PC-3 (cell line): ENCODE data around the gene C10orf95. TPM values are rescaled to one million over a fixed set of nuclear protein-coding genes. Genes with fewer than 3 reads are reported as not detected.

Experiments used
- ATAC-seq: fragments of 200-7000 bp; cut with Tn5 transposase; 2 replicates; pipeline ENCODE4 v1.9.1; 2020; ENCODE audit warnings: mild to moderate bottlenecking, moderate library complexity
- BruUV-seq: library from RNA; stranded (reverse); fragments of 400-500 nt; replicated peaks from 2 replicates; lab custom pipeline; 2021; lab: Mats Ljungman, UMichigan
- CTCF ChIA-PET: fragments of 300-600 bp; sonication (Branson Sonifier 250); formaldehyde crosslinking; loops from one replicate; lab custom pipeline; 2022; ENCODE audit warnings: antibody characterized with exemption; lab: Charles Lee
- POLR2A ChIA-PET: fragments of 300-600 bp; sonication (Branson Sonifier 250); formaldehyde crosslinking; loops from one replicate; lab custom pipeline; 2022; ENCODE audit warnings: antibody characterized with exemption; ENCODE audit not compliant: unreplicated experiment; lab: Charles Lee
- DNase-seq: peaks from one replicate; pipeline ENCODE4 v3.0.0-alpha.2; 2015
- H2AFZ ChIP-seq: fragments of 300-600 bp; sonication (generic); 2 replicates; pipeline ENCODE4 v1.6.0; 2016; ENCODE audit warnings: antibody characterized with exemption, low read length
- H3F3A ChIP-seq: fragments of 300-600 bp; sonication (generic); one replicate; pipeline ENCODE4 v1.6.0; 2017; ENCODE audit warnings: antibody characterized with exemption, low read length, control low read depth, mild to moderate bottlenecking; ENCODE audit not compliant: unreplicated experiment
- H3K27ac ChIP-seq: fragments of 300-600 bp; sonication (generic); 2 replicates; pipeline ENCODE4 v1.5.1; 2016; ENCODE audit warnings: mild to moderate bottlenecking, low read length
- H3K27me3 ChIP-seq: fragments of 300-600 bp; sonication (generic); 2 replicates; pipeline ENCODE4 v1.6.1; 2016; ENCODE audit warnings: low read length, mixed read lengths
- H3K36me3 ChIP-seq: fragments of 300-600 bp; sonication (generic); 2 replicates; pipeline ENCODE4 v1.6.1; 2016; ENCODE audit warnings: low read depth, mixed run types, low read length, mixed read lengths
- H3K4me1 ChIP-seq: fragments of 300-600 bp; sonication (generic); 2 replicates; pipeline ENCODE4 v1.5.1; 2016; ENCODE audit warnings: low read length; ENCODE audit not compliant: insufficient read depth
- H3K4me2 ChIP-seq: fragments of 300-600 bp; sonication (generic); 2 replicates; pipeline ENCODE4 v1.6.0; 2016; ENCODE audit warnings: low read length
- H3K4me3 ChIP-seq: fragments of 300-600 bp; sonication (generic); 2 replicates; pipeline ENCODE4 v1.5.1; 2016; ENCODE audit warnings: mild to moderate bottlenecking, low read length, mixed read lengths
- H3K79me2 ChIP-seq: fragments of 300-600 bp; sonication (generic); 2 replicates; pipeline ENCODE4 v1.6.1; 2017; ENCODE audit warnings: low read length, mixed read lengths
- H3K9ac ChIP-seq: fragments of 300-600 bp; sonication (generic); 2 replicates; pipeline ENCODE4 v1.6.0; 2016; ENCODE audit warnings: mild to moderate bottlenecking, low read length
- H3K9me2 ChIP-seq: fragments of 300-600 bp; sonication (generic); replicated peaks from 2 replicates; pipeline ENCODE4 v1.6.1; 2016; ENCODE audit warnings: mixed run types, low read length, mixed read lengths
- H3K9me3 ChIP-seq: fragments of 300-600 bp; sonication (generic); 2 replicates; pipeline ENCODE4 v1.6.1; 2016; ENCODE audit warnings: low read length, mixed read lengths
- H4K20me1 ChIP-seq: fragments of 300-600 bp; sonication (generic); 2 replicates; pipeline ENCODE4 v1.6.1; 2016; ENCODE audit warnings: low read length, mixed read lengths
- CTCF ChIP-seq: fragments of 300-600 bp; sonication (generic); conservative IDR thresholded peaks from 2 replicates; pipeline ENCODE4 v1.5.1; 2017; ENCODE audit warnings: antibody characterized with exemption, low read depth, mild to moderate bottlenecking, low read length
- EZH2 ChIP-seq: fragments of 300-600 bp; sonication (generic); IDR thresholded peaks from one replicate; pipeline ENCODE4 v1.6.1; 2017; ENCODE audit warnings: antibody characterized with exemption, mild to moderate bottlenecking, low read length; ENCODE audit not compliant: unreplicated experiment
- EZH2phosphoT487 ChIP-seq: fragments of 300-600 bp; sonication (generic); IDR thresholded peaks from 2 replicates; pipeline ENCODE4 v1.6.1; 2018; ENCODE audit warnings: mild to moderate bottlenecking, antibody characterized with exemption, low read length, borderline replicate concordance
- intact Hi-C: fragments of 100-400 bp; cut with micrococcal nuclease; formaldehyde crosslinking; loops from 2 replicates; pipeline ENCODE4 v1.9.0; 2023
- total RNA-seq: library from RNA; depleted of rRNA; stranded (reverse); fragments of >200 nt; gene quantifications from 2 replicates; pipeline ENCODE4 v1.2.3, GENCODE V29; 2014

The C10orf95 gene
- total RNA-seq, 1 experiment from 2014 or later: 1.9 TPM

- Histone ChIP-seq H3F3A (no peaks in the 10 kb centered on the region), H3K9me2 (no peaks in the 10 kb centered on the region), H3K4me2 (no peak overlapping the region), H3K27ac (no peak overlapping the region), H4K20me1 (no peaks in the 10 kb centered on the region), H3K9ac (no peak overlapping the region), H2AFZ (no peak overlapping the region), H3K4me3 (no peak overlapping the region), H3K4me1 (no peaks in the 10 kb centered on the region), H3K79me2 (no peaks in the 10 kb centered on the region), H3K9me3 (no peaks in the 10 kb centered on the region), H3K36me3 (no peaks in the 10 kb centered on the region), H3K27me3 (no peaks in the 10 kb centered on the region)
- intact Hi-C loops: no loop called here
- DNase-seq (no peak), ATAC-seq (no peak)
- TF ChIP-seq EZH2phosphoT487 (no peak), EZH2 (no peak), CTCF (no peak)
- ChIA-PET POLR2A (interaction anchor here (0.6 kb wide), 1 partner anchor 42 kb away, joined by 6 read pairs; the partner anchor contains the start of gene CUEDC2), CTCF (interaction anchor here (0.6 kb wide), 1 partner anchor 79 kb away, joined by 5 read pairs; no protein-coding TSS in a partner anchor)
- BruUV-seq: no TSS peak
Observed at GRCh38 chr10:102473445-102474331, 22.3 kb upstream of the C10orf95 start.

DNA sequence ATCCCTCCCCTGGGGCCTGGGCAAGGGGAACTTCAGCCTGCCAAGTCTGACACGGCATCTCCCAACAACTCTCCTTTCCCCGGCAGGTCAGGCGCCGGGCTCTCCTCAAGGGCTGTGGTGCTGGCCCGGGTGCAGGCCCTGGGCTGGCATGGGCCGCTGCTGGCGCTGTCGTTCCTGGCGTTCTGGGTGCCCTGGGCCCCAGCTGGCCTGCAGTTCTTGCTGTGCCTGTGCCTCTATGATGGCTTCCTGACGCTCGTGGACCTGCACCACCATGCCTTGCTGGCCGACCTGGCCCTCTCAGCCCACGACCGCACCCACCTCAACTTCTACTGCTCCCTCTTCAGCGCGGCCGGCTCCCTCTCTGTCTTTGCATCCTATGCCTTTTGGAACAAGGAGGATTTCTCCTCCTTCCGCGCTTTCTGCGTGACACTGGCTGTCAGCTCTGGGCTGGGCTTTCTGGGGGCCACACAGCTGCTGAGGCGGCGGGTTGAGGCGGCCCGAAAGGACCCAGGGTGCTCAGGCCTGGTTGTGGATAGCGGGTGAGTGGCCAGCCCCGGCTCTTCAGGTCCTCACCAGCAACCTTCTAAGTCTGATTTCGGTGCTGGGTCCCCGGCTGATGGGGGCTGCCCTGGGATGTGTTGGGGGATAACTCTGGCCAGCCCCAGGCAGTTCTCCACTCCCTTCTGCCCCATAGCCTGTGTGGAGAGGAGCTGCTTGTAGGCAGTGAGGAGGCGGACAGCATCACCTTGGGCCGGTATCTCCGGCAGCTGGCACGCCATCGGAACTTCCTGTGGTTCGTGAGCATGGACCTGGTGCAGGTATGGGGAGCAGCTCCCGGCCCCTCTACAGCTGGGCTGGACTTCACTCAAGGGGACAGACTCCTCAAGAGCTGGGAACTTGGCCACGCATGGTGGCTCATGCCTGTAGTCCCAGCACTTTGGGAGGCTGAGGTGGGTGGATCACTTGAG lies 19.5 kb upstream of the C10orf95 start:
- Histone ChIP-seq H3K9ac (no peak overlapping the region), H3K27ac (no peak overlapping the region), H4K20me1 (no peaks in the 10 kb centered on the region), H3K79me2 (no peaks in the 10 kb centered on the region), H3K36me3 (no peaks in the 10 kb centered on the region), H3K27me3 (no peaks in the 10 kb centered on the region), H3K4me1 (no peaks in the 10 kb centered on the region), H3K4me2 (no peak overlapping the region), H2AFZ (no peak overlapping the region), H3K9me2 (no peaks in the 10 kb centered on the region), H3K9me3 (no peaks in the 10 kb centered on the region), H3K4me3 (no peak overlapping the region), H3F3A (no peaks in the 10 kb centered on the region)
- ChIA-PET POLR2A (no interaction called here), CTCF (no interaction called here)
- intact Hi-C loops: no loop called here
- BruUV-seq: no TSS peak
- TF ChIP-seq EZH2 (no peak), CTCF (no peak), EZH2phosphoT487 (no peak)
- DNase-seq (no peak), ATAC-seq (no peak)
